ENCODE measurements around the gene AQP12B. TPM values are rescaled to one million over a fixed set of nuclear protein-coding genes. Genes with fewer than 3 reads are reported as not detected.

Gene AQP12B
- total RNA-seq, 1 donor from 2014 or later = not detected

- Mint-ChIP-seq H3K9me3 (ENCODE audit: unreplicated experiment) (peaks cover 14% of the 10 kb centered on the region), H3K27me3 (ENCODE audit: unreplicated experiment) (peaks cover 27% of the 10 kb centered on the region), H3K4me3 (ENCODE audit: unreplicated experiment) (no peak overlapping the region), H3K4me1 (ENCODE audit: low read depth, unreplicated experiment) (peaks cover 8% of the 10 kb centered on the region), H3K27ac (ENCODE audit: unreplicated experiment) (no peak overlapping the region), H3K36me3 (ENCODE audit: unreplicated experiment) (peaks cover 4% of the 10 kb centered on the region)
- TF ChIP-seq CTCF (IDR thresholded peaks at IDR 0.05; ENCODE audit: partially characterized antibody, unreplicated experiment) = no peak
- DNase-seq = no peak
Observed at GRCh38 chr2:240725266-240725665, 42.6 kb upstream of the AQP12B start.

- Mint-ChIP-seq H3K9me3 (ENCODE audit: unreplicated experiment) (peaks cover 16% of the 10 kb centered on the region), H3K4me1 (ENCODE audit: low read depth, unreplicated experiment) (peaks cover 7% of the 10 kb centered on the region), H3K36me3 (ENCODE audit: unreplicated experiment) (peaks cover 4% of the 10 kb centered on the region), H3K27ac (ENCODE audit: unreplicated experiment) (no peak overlapping the region), H3K27me3 (ENCODE audit: unreplicated experiment) (peaks cover 27% of the 10 kb centered on the region), H3K4me3 (ENCODE audit: unreplicated experiment) (no peak overlapping the region)
- no peak for DNase-seq
- TF ChIP-seq CTCF (IDR thresholded peaks at IDR 0.05; ENCODE audit: partially characterized antibody, unreplicated experiment) = no peak
Observed at GRCh38 chr2:240724431-240724830, 41.7 kb upstream of the AQP12B start.

GRCh38 chr2:240723851-240724250 is 41.2 kb upstream of the AQP12B start:
- Mint-ChIP-seq H3K9me3 (ENCODE audit: unreplicated experiment) (peaks cover 16% of the 10 kb centered on the region), H3K4me1 (ENCODE audit: low read depth, unreplicated experiment) (peaks cover 4% of the 10 kb centered on the region), H3K27ac (ENCODE audit: unreplicated experiment) (no peak overlapping the region), H3K27me3 (ENCODE audit: unreplicated experiment) (peaks cover 27% of the 10 kb centered on the region), H3K36me3 (ENCODE audit: unreplicated experiment) (peaks cover 4% of the 10 kb centered on the region), H3K4me3 (ENCODE audit: unreplicated experiment) (no peak overlapping the region)
- no peak for TF ChIP-seq CTCF (IDR thresholded peaks at IDR 0.05; ENCODE audit: partially characterized antibody, unreplicated experiment)
- DNase-seq = no peak

- no peak overlapping the region for H3K4me3 Mint-ChIP-seq (ENCODE audit: unreplicated experiment)
- peaks cover 1% of the 10 kb centered on the region for H3K36me3 Mint-ChIP-seq (ENCODE audit: unreplicated experiment)
- TF ChIP-seq CTCF (IDR thresholded peaks at IDR 0.05; ENCODE audit: partially characterized antibody, unreplicated experiment) = no peak
- no peak for DNase-seq
- H3K27ac Mint-ChIP-seq (ENCODE audit: unreplicated experiment) = peak overlapping the region; percentile 12
- H3K9me3 Mint-ChIP-seq (ENCODE audit: unreplicated experiment) = peaks cover 14% of the 10 kb centered on the region
- H3K27me3 Mint-ChIP-seq (ENCODE audit: unreplicated experiment) = peaks cover 25% of the 10 kb centered on the region
- peaks cover 2% of the 10 kb centered on the region for H3K4me1 Mint-ChIP-seq (ENCODE audit: low read depth, unreplicated experiment)
Observed at GRCh38 chr2:240722796-240723735, 40.4 kb upstream of the AQP12B start.

GRCh38 chr2:240722376-240722775 is 39.7 kb upstream of the AQP12B start:
- TF ChIP-seq CTCF (IDR thresholded peaks at IDR 0.05; ENCODE audit: partially characterized antibody, unreplicated experiment) = no peak
- peaks cover 19% of the 10 kb centered on the region for H3K27me3 Mint-ChIP-seq (ENCODE audit: unreplicated experiment)
- DNase-seq = no peak
- H3K36me3 Mint-ChIP-seq (ENCODE audit: unreplicated experiment) = no peaks in the 10 kb centered on the region
- H3K9me3 Mint-ChIP-seq (ENCODE audit: unreplicated experiment) = peaks cover 13% of the 10 kb centered on the region
- H3K27ac Mint-ChIP-seq (ENCODE audit: unreplicated experiment) = no peak overlapping the region
- H3K4me1 Mint-ChIP-seq (ENCODE audit: low read depth, unreplicated experiment) = no peaks in the 10 kb centered on the region
- no peak overlapping the region for H3K4me3 Mint-ChIP-seq (ENCODE audit: unreplicated experiment)
